HG02870 (cell line): ENCODE data around the gene MMD2.
A peak's percentile ranks its signal among the peaks of the same experiment; 100 is the strongest.
"Not testable (repeated sequence)": the region's sequence is repeated elsewhere in the genome, so short reads cannot be mapped to it uniquely, and the experiment has no call there.

Experiments
- ATAC-seq: cut with Tn5 transposase; IDR thresholded peaks from one replicate; pipeline ENCODE4 v1.9.1; 2021; ENCODE audit warnings: mild to moderate bottlenecking, moderate library complexity; ENCODE audit not compliant: unreplicated experiment

Gene MMD2, protein sequence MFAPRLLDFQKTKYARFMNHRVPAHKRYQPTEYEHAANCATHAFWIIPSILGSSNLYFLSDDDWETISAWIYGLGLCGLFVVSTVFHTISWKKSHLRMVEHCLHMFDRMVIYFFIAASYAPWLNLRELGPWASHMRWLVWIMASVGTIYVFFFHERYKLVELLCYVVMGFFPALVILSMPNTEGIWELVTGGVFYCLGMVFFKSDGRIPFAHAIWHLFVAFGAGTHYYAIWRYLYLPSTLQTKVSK

DNA sequence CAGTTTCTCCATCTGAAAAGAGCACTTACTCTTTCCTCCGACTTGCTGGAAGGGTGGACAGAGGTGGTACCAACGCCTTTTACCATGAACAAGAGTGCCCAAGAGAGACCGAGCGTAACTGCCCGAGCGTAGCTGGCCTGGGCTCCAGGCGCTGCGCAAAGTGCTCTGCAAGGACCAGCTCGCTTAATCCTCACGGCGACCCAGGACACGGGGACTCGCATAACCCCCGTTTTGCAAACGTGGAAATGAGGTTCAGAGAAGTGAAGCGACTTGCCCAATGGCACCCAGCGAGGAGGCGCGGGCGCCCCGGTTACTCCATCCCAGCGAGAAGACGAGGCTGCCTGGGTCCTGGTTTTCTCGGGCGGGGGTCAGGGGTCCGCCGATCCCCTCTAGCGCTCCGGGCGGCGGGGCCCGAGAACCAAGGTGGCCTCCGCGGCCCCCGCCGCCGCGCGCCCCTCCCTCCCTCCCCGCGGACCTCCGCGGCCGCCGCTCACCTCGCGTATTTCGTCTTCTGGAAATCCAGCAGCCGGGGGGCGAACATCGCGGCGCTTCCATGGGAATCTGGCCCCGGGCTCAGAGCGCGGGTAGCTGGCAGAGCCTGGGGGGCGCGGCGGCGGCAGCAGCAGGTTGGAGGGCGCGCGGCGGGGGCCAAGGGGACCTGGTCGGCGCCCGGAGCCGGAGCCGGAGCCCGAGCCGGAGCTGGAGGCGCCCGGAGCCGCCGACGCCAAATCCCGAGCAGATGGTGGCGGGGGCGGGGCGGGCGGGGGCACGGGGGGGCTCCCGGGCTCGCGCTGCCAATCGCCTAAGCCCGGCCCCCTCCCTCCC lies at the start of gene MMD2:
Gene MMD2, minus strand, starts transcription at position 711 of the 825 bp plus-strand sequence. Its CDS starts 170 bp downstream, at position 541.
- ATAC-seq: no peak

DNA sequence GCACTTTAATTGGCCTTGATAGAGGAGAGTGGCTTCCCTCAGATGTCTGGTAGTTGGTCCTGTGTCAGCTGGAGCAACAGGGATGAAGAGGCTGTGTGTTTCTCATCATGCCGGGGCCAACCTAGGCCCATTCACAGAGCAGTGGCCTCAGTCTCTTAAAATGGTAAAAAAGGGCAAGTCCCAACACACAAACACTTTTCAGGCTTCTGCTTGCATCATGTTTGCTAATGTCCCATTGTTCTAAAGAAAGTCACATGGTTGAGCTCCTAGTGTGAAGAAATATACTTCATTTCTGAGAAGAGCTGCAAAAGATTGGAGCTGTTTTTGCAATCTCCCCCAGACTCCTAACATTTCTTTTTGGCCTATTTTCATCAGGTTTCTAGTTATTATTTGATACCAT lies 46.1 kb upstream of the MMD2 start:
- ATAC-seq: no peak

DNA sequence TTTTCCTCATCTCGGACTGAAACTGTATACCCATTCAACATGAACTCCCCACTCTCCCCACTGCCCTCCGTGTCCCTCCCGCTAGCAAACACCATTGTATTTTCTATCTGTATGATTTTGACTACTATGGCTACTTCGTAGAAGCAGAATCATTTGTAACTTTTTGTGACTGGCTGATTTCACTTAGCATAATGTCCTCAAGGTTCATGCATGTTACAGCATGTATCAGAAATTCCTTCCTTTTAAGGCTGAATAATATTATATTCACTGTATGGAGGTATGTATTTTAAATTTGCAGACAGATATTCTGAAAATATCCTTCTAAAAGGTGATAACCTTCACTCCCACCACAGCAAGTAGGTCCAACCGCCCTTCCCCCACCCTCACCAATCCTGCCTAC lies 42.9 kb upstream of the MMD2 start:
- ATAC-seq: no peak

DNA sequence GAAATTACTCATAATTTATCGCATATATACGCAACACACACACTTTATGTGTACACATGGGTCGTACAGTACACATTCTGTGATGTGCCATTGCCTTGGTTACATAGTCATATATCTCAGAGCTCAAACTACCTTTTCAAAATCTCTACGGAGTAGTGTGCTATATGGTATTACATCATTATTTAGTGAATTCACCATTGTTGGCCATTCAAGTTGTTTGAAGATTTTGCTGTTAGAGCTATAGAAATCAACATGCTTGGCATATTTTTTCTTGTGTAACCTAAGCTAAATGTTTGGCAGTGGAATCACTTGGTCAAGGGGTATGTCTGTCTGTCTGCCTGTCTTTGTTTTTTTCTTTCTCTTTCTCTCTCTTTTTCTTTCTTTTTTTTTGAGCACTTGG lies 42.0 kb upstream of the MMD2 start:
- ATAC-seq: no peak

DNA sequence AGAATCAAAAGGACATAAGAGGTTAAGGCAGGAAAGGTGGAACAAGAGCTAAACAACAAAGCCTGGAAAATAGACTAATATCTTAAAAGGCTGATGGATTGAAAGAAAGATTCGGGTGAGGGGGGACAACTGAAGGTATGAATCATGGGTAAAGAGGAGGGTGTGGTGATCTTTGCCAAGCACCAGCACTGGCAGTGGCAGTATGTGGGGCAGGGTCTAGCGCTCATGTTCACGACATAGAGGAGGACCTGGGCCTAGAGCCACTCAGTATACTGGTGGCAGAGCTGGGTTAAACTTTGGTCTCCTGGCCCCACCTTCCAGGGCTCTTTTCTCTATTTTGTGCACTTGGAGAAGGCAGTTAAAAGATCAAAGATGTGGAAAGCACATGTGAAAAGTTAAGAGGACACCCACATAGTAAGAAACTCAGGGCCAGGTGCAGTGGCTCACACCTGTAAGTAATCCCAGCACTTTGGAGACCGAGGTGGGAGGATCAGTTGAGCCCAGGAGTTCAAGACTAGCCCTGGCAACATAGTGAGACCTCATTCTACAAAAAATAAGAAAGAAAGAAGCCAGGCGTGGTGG lies 40.5 kb upstream of the MMD2 start:
- ATAC-seq: no peak

DNA sequence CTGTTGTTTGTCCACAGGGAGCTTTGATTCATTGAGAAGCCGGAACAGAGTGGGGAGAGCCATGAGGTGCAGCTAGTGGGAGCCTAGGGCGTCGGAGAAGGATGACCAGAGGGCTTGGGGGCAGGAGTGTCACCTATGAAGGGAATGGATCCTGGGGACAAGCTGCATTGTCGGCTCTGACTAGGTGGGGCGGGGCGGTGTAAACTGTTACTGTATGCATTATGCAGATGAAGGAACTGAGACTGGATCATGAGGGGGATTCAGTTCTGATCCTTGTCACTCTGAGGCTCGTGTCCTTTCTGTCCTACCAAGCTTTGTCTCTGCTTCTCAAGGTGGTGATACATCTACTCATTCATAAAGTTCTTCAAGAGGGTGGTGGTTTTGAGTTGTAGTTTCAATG lies 39.9 kb upstream of the MMD2 start:
- ATAC-seq: no peak

DNA sequence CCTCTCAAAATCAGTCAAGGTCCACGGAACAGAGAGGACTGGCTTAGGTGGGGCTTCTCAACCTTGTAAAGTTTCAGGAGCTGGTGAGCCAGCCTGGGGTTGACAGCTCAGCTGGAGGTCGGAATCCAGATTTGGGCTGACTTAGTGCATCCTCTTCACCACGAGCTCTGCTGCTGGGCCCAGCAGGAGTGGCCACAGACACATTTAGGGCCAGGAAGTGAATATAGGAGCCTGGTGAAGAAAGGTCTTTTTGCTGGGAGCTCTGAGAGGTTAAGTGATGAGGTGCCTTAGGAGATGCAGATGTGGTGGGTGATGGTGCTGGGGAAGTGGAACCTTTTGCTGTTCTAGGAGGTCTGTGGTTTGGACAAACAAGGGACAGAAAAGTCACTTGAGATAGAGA lies 39.3 kb upstream of the MMD2 start:
- no peak for ATAC-seq

DNA sequence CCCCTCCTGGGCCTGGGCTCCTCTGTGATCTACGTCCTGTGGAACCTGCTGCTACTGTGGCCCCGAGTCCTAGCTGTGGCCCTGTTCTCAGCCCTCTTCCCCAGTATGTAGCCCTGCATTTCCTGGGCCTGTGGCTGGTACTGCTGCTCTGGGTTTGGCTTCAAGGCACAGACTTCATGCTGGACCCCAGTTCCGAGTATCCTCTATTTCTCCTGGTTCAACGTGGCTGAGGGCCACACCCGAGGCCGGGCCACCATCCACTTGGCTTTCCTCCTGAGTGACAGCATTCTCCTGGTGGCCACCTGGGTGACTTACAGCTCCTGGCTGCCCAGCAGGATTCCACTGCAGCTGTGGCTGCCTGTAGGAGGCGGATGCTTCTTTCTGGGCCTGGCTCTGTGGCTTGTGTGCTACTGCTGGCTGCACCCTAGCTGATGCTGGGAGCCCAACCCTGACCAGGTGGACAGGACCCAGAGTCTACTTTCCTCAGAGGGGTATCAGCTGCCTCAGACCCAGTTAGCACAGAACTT lies 37.8 kb upstream of the MMD2 start:
- no peak for ATAC-seq

DNA sequence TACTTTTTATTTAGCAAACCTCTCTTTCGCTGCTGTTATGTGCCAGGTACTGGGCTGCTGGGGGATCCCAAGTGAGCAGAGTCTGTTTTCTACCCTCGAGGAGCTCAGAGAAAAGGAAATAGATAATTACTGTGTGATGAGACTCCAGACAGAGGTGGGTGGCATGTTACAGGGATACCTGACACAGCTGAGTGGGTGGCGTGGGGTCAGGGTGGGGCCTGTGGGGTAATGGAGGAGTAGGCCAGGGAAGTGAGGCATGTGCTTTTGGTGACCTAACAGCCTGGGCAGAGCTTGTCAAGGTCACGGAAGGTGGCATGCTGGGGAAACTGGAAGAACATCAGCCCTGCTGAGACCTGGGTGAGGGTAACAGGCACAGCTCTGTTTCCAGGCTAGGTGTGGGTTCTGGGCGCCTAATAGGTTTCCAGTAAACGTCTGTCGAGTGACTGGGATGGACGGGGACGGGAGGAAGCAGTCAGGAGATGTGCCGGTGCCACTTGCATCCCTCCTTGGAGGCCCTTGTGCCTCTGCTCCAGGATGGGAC lies 36.5 kb upstream of the MMD2 start:
- no peak for ATAC-seq

DNA sequence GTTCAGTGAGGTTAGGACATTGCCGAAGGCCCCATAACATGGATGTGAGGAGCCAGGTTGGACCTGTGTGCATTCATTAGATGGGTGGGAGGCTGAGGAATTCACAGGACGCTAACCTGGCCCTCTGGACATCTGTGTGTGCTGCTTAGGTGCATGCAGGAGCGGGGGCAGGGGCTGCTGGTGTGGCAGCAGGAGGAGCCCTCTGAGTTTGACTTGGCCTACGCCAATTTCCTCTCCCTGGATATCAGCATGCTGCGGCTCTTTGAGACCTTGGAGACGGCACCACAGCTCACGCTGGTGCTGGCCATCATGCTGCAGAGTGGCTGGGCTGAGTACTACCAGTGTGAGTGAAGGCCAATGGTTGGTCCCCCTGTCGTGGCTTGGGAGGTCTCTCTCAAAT lies 34.5 kb upstream of the MMD2 start:
- no peak for ATAC-seq

DNA sequence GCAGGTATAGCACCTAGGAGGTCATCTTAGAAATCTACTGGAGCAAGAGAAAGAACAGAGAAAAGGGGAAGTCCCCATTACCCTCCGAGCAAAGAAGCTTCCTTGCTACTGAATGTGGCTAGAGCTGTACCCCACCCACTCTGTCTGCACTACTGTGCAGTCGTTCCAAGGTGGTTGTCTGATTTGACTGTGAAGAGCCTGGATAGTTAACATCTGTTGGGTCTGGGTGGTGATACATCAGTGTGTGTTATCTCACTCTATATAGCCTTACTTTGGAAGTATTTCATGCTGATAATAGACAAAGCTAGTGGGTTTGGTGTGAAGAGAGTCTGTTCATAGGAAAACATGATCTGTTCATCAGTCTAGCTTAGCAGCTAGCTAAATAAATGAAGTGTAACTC lies 23.8 kb upstream of the MMD2 start:
- peak; percentile 96 for ATAC-seq

DNA sequence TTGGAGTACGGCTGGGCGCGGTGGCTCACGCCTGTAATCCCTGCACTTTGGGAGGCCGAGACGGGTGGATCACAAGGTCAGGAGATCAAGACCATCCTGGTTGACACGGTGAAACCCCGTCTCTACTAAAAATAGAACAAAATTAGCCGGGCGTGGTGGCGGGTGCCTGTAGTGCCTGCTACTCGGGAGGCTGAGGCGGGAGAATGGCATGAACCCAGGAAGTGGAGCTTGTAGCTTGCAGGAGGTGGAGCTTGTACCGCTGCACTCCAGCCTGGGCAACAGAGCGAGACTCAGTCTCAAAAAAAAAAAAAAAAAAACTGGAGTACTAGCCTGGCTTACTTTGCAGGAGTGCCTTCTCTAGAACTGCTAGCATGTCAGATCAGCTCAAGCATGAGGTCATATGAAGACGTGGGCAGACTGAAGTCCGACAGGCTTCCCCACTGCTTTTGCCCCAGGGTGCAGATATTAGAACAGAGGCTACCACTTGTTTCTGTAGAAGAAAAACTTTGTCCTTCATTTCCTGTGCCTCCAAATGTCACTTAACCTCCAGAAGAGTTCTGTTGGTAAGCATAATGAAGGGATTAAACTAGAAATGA lies 22.4 kb upstream of the MMD2 start:
- ATAC-seq: not testable (repeated sequence)

DNA sequence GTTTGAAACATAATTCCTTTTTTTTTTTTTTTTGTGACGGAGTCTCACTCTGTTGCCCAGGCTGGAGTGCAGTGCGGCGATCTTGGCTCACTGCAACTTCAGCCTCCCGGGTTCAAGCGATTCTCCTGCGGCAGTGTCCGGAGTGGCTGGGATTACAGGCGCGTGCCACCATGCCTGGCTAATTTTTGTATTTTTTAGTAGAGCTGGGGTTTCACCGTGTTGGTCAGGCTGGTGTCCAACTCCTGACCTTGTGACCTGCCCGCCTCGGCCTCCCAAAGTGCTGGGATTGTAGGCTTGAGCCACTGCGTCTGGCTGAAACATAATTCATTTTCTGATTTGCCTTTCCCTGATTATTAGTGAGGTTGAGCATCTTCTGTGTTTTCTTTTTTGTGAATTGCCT lies 16.6 kb upstream of the MMD2 start:
- not testable (repeated sequence) for ATAC-seq

DNA sequence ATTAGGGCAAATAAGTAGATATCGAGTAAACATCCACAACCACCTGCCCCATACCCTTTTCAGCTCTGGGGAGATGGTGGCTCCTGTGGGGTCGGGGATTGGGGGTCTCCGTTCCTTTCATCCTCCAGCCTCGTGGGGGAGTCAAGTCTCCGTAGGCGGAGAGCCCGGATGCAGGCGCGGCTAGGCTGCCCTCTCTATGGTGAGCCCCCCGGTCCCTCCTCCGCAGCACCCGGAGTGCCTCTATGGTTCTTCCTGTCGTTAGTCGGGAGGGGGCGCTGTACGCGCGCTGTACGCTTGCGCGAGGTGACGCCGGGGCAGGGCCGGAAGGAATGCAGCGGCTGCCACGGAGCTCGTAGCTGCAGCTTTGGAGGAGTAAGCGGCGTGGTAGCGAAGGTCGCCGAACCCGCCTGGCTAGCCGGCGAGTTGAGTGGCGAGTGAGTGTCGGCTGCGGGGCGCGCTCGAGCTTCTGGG lies 14.8 kb upstream of the MMD2 start:
- ATAC-seq: peak; percentile 94

DNA sequence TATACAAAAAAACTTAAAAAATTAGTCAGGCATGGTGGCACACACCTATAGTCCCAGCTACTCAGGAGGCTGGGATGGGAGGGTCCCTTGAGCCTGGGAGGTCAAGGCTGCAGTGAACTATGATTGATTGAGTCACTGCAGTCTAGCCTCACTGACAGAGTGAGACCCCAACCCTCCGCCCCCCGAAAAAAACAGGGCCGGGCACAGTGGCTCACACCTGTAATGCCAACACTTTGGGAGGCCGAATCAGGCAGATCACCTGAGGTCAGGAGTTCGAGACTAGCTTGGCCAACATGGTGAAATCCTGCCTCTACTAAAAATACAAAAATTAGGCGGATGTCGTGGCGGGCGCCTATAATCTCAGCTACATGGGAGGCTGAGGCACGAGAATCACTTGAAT lies 13.5 kb upstream of the MMD2 start:
- not testable (repeated sequence) for ATAC-seq

DNA sequence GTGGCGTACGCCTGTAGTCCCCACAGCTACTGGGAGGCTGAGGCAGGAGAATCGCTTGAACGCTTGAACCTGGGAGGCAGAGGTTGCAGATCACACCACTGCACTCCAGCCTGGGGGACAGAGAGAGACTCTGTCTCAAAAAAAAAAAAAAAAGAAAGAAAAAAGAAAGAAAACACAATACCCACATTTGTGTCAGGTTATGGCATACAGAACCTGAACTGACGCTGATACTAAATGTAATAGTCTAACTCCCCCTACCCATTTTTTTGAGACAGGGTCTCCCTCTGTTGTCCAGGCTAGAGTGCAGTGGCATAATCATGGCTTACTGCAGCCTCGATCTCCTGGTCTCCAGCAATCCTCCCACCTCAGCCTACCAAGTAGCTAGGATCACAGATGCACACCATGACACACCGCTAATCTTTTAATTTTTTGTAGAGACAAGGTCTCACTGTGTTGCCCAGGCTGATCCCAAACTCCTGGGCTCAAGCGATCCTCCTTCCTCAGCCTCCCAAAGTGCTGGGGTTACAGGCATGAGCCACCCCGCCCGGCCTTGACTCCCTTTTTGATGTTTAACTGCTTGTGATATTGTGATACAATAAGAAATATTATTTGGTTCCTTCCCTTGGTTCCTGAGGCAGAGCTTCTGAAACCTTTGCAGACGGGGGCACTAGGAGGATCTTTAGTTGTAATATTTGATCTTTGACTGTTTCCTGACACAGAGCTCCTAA lies 6.5 kb upstream of the MMD2 start:
- no peak for ATAC-seq

DNA sequence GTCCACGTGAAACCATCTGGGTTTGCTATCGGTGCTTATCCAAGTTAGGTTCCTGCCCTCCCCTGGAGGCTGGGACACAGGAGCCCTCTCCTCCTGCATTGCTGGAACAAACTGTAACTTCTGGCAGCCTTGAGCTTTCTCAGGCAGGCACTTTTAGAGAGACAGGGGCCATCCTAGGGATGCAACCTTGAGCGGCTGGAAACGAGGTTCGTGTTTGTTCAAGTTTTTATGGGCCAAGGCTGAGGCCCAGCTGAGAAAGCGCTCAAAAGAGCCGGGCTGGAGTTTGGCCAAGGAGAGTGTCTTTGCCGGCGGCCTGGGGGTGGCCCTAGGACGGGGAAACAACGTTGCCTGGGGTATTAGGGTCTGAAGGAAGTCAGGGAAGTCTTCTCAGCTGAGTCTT lies 5.5 kb upstream of the MMD2 start:
- no peak for ATAC-seq

DNA sequence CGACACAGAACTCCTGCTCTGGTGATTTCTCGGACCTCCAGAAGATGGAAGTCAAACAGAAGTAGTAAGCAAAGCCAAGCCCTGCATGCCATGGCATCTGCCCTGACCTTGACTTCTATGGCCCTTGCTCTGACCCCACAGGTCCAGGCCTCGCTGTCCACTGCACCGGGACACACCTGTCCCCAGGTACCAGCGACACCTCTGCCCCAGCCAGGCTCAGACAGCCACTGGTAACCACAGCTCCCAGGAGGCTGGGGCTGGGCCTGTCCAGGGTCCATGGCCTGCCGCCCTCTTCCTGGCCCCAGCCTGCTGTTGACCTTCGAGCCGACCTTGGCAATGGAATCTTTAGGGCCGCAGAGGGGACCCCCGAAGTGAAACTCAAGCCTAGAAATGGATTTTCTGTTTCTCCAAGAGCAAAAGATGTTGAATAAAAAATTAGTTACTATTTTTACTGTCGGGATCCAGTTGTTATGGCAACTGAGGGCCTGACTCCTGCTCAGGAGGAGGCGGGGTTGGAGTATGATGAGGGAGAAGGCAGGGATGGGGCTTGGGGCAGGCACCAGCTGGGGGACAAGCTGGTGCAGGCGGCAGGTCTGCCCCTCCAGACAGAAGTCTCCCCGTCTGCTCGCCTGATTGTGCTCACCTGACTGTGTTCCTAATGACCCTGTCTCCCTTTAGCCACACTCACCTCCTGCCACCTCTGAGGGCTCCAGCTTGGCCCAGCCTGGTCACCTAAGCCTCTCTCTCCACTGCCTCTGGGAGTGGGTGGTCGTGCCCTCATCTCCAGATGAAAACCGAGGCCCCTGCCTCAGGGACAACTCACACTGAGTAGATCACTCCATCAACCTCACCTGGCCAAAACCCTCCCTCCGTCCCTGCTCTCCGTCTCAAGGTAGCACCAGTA lies 4.1 kb upstream of the MMD2 start:
- no peak for ATAC-seq

DNA sequence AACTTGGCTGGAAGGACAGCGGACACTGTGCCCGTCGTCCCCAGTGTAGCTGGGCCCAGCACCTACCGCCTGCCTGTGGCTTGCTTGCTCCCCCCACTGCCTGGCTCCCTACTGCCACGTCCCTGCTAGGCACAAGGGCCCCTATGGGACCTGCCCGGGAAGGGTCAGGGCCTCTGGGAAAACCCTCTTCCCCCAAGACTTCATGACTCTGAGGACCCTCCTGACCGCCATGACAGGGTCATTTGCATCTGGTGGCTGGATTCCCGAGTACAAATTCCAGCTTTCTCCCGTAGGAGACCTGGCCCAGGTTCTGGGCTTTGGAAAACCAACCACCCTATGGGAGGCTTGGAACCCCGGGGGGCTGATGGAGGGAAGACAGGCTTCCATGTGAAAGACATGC lies 1.4 kb upstream of the MMD2 start:
- no peak for ATAC-seq
